Activated CD8-positive, alpha-beta T cell treated with anti-CD3 and anti-CD28 coated beads, Interleukin-2, amount 10 ng/mL, durations not matched to agents 7 days and 5 days (primary cell): Measurements from ENCODE around the gene TGIF2. TPM values are rescaled to one million over a fixed set of nuclear protein-coding genes. Genes with fewer than 3 reads are reported as not detected.
A peak's percentile ranks its signal among the peaks of the same experiment; 100 is the strongest.
"Not testable (repeated sequence)": the region's sequence is repeated elsewhere in the genome, so short reads cannot be mapped to it uniquely, and the experiment has no call there.

ENCODE experiments used
- ATAC-seq: fragments of 150-1000 bp; cut with Tn5 transposase; one replicate; pipeline ENCODE4 v1.10.0; 2021; ENCODE audit warnings: moderate library complexity
- CTCF ChIA-PET: fragments of 350-600 bp; sonication (Branson Sonifier 250); formaldehyde crosslinking; loops from one replicate; lab custom pipeline; 2021; ENCODE audit warnings: antibody characterized with exemption; lab: Charles Lee
- POLR2A ChIA-PET: fragments of 350-600 bp; sonication (Branson Sonifier 250); formaldehyde crosslinking; loops from one replicate; lab custom pipeline; 2021; ENCODE audit warnings: antibody characterized with exemption; lab: Charles Lee
- DNase-seq: peaks from one replicate; pipeline ENCODE4 v3.0.0-alpha.2; 2020
- H3K27ac Mint-ChIP-seq: one replicate; pipeline ENCODE4 v1.8.0; 2021; ENCODE audit warnings: mild to moderate bottlenecking, mixed read lengths
- H3K27me3 Mint-ChIP-seq: one replicate; pipeline ENCODE4 v1.8.0; 2021; ENCODE audit warnings: low read depth, mixed read lengths
- H3K36me3 Mint-ChIP-seq: one replicate; pipeline ENCODE4 v1.8.0; 2021; ENCODE audit warnings: low read depth, mixed read lengths
- H3K4me1 Mint-ChIP-seq: one replicate; pipeline ENCODE4 v1.8.0; 2021; ENCODE audit warnings: low read depth, mixed read lengths
- H3K4me3 Mint-ChIP-seq: one replicate; pipeline ENCODE4 v1.8.0; 2021; ENCODE audit warnings: mild to moderate bottlenecking, mixed read lengths
- H3K9me3 Mint-ChIP-seq: one replicate; pipeline ENCODE4 v1.8.0; 2022; ENCODE audit warnings: mixed read lengths; ENCODE audit not compliant: insufficient read depth
- total RNA-seq, 2 experiments: library from RNA; stranded (reverse); gene quantifications; one replicate each; pipeline ENCODE4 v1.2.3, GENCODE V29; 2021

Gene TGIF2
- total RNA-seq, 2 experiments from 2014 or later = 29.2 to 32.9 TPM

DNA sequence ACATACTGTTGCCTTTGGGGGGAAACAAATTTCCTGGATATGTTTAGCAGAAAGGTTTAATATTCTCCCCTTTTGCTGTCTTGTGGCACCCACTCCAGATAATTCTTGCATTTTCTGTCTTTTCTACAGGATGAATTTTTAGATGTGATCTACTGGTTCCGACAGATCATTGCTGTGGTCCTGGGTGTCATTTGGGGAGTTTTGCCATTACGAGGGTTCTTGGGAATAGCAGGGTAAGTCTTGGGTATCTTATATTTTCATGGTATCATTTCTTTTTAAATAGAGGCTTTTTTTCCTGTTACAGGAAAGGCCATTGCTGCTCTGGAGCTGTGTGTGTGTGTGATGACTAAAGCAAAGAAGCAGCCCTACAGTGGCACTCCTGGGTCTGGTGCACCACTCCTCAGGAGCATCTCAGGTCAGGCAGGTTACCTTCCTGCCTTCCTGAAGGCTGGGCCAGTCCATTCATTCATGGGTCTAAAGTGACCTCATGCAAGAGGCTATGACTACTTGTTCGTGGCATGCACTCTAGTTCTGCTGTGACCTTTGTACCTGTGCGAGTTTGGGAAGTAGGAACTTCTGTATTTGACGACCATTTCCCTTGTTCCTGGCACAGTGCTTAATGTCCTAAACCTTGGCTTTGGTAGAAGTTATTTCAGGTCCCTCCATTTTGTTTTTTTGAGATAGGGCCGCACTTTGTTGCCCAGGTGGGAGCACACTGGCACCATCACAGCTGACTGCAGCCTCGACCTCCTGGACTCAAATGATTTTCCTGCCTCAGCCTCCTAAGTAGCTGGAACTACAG is 34.4 kb downstream of the TGIF2 start:
- ChIA-PET POLR2A (no interaction called here), CTCF (interaction anchor here (2.0 kb wide), 2 partner anchors 102 to 121 kb away, joined by 6 to 7 read pairs; no protein-coding TSS in a partner anchor)
- DNase-seq (no peak), ATAC-seq (no peak)
- Mint-ChIP-seq H3K4me1 (peaks cover 34% of the 10 kb centered on the region), H3K9me3 (no peaks in the 10 kb centered on the region), H3K4me3 (peak overlapping the region; percentile 98), H3K36me3 (peaks cover 64% of the 10 kb centered on the region), H3K27me3 (no peaks in the 10 kb centered on the region), H3K27ac (peak overlapping the region; percentile 98)

DNA sequence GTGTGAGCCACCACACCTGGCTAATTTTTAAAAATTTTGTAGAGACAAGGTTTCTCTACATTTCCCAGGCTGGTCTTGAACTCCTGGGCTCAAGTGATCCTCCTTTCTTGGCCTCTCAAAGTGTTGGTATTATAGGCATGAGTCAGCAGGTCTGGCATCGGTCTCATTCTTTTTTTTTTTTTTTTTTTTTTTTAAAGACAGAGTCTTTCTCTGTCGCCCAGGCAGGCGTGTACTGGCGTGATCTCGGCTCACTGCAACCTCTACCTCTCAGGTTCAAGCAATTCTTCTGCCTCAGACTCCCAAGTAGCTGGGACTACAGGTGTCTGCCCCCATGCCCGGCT is 35.0 kb downstream of the TGIF2 start:
- Mint-ChIP-seq H3K36me3 (peaks cover 69% of the 10 kb centered on the region), H3K4me1 (peaks cover 39% of the 10 kb centered on the region)
- not testable (repeated sequence) for H3K4me3 Mint-ChIP-seq, DNase-seq, ATAC-seq, H3K27me3 Mint-ChIP-seq, H3K27ac Mint-ChIP-seq, H3K9me3 Mint-ChIP-seq
- ChIA-PET POLR2A (interaction anchor here (0.6 kb wide), 1 partner anchor 80 kb away, joined by 4 read pairs; no protein-coding TSS in a partner anchor), CTCF (interaction anchor here (1.8 to 2.1 kb wide), 3 partner anchors 121 to 200 kb away, joined by 4 to 8 read pairs (median 7); partner anchors contain the start of gene DSN1)

DNA sequence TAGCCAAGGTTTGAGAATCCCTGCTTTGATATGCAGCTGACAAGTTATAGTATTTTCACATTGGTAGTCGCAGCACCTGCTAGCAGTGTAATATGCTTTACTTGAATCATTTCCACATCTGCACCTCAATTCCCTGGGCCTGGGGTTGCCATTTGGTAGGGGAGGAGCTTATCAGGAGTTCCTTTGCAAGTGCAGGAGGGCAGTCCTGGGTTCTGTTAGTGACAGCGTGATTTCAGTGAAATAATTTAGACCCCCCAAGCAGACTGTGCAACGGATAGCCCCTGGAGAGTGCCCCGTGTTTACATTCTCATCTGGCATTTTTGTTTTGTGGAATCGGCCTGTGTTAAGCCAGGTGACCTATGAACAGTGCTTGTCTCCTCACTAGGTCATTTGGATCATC is 38.2 kb downstream of the TGIF2 start:
- no peaks in the 10 kb centered on the region for H3K9me3 Mint-ChIP-seq
- peaks cover 45% of the 10 kb centered on the region for H3K4me1 Mint-ChIP-seq
- no peaks in the 10 kb centered on the region for H3K27me3 Mint-ChIP-seq
- peaks cover 87% of the 10 kb centered on the region for H3K36me3 Mint-ChIP-seq
- peak overlapping the region; percentile 63 for H3K27ac Mint-ChIP-seq
- H3K4me3 Mint-ChIP-seq = no peak overlapping the region
- DNase-seq (no peak), ATAC-seq (no peak)
- CTCF ChIA-PET = interaction anchor here (1.3 to 3.6 kb wide), 9 partner anchors 18 to 277 kb away, joined by 3 to 43 read pairs (median 5); partner anchors contain the start of gene SLA2
- POLR2A ChIA-PET = interaction anchor here (1.1 to 2.3 kb wide), 3 partner anchors 14 to 34 kb away, joined by 3 to 10 read pairs (median 7); no protein-coding TSS in a partner anchor

DNA sequence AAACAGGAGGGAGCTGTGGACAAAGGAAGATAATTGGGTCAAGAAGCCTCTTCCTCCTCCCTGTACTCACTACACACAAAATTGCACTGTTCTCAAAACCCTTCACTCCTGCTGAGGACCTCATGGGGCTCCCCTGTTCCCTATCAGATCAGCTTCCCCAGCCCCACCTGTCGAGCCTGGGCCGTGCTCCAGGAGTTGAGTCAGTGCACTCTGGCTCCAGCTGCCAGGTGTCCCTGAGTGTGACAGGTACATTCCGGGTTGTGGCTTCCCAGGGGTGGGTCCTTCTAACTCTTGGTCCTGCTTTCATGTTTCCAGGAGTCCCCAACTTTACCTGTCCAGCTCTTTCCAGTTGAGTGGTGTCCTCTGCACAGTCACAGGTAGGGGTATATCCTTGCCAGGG is 40.6 kb downstream of the TGIF2 start:
- CTCF ChIA-PET = interaction anchor here (1.0 to 3.6 kb wide), 7 partner anchors 9 to 132 kb away, joined by 3 to 43 read pairs (median 4); partner anchors contain the start of genes NDRG3 and SLA2
- Mint-ChIP-seq H3K27me3 (no peaks in the 10 kb centered on the region), H3K4me1 (peaks cover 27% of the 10 kb centered on the region), H3K9me3 (no peaks in the 10 kb centered on the region), H3K4me3 (no peak overlapping the region), H3K27ac (peak overlapping the region; percentile 52), H3K36me3 (peaks cover 73% of the 10 kb centered on the region)
- POLR2A ChIA-PET = no interaction called here
- DNase-seq (no peak), ATAC-seq (no peak)

DNA sequence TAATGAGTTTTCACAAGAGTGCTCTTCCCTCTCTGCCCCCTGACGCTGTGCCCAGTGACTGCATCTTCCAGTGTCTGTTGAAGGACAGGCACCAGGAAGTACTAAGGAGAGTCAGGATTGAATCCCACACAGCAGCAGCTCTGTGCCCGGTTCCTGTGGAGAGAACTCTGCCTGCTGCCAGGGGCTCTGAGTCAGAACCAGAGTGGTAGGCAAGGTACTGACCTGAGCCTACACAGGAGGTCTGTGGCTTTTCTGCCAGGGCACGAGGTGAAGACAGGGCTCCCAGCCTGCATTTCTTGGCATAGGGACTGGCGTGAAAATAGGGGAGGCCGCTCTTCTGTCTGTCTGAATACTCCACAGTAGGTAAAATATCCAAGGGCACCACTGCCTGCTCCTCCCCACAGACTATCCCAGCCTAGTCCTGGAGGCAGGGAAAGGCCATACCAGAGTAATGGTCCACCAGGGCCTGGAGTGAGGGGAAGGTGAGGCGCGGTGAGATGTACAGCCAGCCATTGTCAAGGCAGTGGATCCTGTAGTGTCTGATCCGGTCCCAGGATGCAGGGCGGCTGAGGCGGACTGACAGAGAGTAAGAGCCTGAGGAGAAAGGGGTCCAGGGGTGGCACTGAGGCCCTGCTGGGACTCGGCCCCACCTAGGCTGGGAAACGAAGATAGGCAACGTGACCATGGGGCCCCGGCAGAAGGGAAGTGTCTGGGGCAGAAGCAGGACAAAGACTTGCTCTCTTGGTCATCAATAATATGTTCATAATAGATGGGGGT is 41.6 kb downstream of the TGIF2 start:
- no peaks in the 10 kb centered on the region for H3K9me3 Mint-ChIP-seq
- peaks cover 27% of the 10 kb centered on the region for H3K4me1 Mint-ChIP-seq
- peak overlapping the region; percentile 57 for H3K27ac Mint-ChIP-seq
- DNase-seq (no peak), ATAC-seq (no peak)
- no peaks in the 10 kb centered on the region for H3K27me3 Mint-ChIP-seq
- CTCF ChIA-PET = interaction anchor here (1.0 to 3.6 kb wide), 4 partner anchors 10 to 30 kb away, joined by 3 to 43 read pairs (median 3); partner anchors contain the start of gene SLA2
- H3K36me3 Mint-ChIP-seq = peaks cover 65% of the 10 kb centered on the region
- POLR2A ChIA-PET = interaction anchor here (0.5 to 0.6 kb wide), 2 partner anchors 131 to 1728 kb away, joined by 3 read pairs; no protein-coding TSS in a partner anchor
- H3K4me3 Mint-ChIP-seq = no peak overlapping the region

DNA sequence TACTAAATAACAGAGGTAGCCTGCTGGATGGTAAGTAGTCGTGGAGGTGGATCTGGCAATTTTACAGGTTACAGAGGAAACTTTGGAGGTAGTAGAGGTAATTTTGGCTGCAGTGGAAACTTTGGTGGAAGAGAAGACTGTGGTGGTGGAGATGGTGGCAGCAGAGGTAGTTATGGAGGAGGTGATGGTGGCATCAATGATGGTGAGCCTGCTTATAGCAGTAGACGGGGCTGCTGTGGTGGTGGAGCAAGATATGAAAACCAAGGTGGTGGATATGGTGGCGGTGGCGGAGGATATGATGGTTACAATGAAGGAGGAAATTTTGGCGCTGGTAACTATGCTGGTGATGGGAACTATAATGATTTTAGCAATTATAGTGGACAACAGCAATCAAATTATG is 47.5 kb downstream of the TGIF2 start:
- Mint-ChIP-seq H3K27me3 (no peaks in the 10 kb centered on the region), H3K4me3 (no peak overlapping the region), H3K4me1 (peaks cover 29% of the 10 kb centered on the region), H3K36me3 (peaks cover 51% of the 10 kb centered on the region), H3K9me3 (no peaks in the 10 kb centered on the region), H3K27ac (peak overlapping the region; percentile 55)
- CTCF ChIA-PET = no interaction called here
- ATAC-seq = no peak
- DNase-seq = no peak
- POLR2A ChIA-PET = no interaction called here

DNA sequence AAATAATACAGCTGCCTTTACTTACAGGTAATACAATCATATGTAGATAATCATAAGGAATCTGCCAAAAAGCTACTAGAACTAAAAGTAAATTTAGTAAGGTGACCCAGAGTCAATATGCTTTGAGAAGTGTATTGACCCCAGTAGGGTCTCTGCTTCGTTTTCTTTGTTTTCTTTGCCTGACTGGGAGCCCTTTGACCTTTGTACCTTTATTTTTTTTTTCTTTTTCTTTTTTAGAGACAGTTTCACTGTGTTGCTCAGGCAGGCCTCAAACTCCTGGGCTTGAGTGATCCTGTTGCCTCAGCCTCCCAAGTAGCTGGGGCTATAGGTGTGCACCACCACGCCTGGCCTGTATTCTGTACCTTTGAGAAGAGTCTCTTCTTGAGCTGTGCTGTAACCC is 50.0 kb downstream of the TGIF2 start:
- Mint-ChIP-seq H3K36me3 (peaks cover 65% of the 10 kb centered on the region), H3K4me3 (no peak overlapping the region)

DNA sequence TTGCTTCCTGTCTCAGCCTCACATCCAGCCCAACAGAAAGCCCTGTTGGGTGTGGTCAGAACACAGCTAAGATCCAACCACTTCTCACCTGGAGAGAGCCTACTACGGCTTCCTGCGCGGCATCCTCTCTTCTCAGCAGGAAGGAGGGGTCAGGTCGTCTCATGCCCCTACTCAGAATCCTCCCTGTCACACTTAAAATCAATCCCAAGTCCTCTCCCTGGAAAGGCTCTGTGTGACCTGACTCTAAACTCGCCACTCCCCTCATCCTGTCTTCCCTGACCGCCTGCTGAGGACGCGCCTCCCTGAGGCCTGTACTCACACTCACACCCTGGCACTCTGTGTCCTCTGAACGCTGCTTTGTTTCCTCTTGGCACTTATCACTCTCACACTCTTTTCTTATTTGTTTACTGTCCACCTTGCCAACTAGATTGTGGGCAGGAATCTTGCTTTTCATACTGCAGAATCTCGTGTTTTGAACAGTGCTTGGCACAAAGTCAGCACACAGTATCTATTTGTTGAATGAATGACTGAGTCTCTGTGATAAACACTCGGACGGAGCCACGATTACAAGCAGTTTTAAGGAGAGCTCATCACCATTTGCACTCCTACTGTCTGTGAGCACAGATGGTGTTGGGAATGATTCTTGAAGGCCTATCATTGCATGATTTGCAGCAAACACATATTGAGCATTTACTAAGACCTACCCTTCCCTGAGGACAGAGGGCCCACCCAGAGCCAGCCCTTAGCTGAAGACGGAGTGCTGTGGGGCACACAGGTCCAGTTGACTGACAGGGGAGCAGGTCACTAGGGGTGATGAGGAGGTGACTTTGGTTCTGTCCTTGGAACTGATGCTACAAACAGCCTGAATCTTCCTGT is 50.9 kb downstream of the TGIF2 start:
- no peak overlapping the region for H3K4me3 Mint-ChIP-seq

More for the DNA sequence above, 50.0 kb downstream of the TGIF2 start:
- peaks cover 38% of the 10 kb centered on the region for H3K4me1 Mint-ChIP-seq
- H3K27ac Mint-ChIP-seq = peak overlapping the region; percentile 66
- H3K9me3 Mint-ChIP-seq = no peaks in the 10 kb centered on the region
- no peak for DNase-seq
- H3K27me3 Mint-ChIP-seq = no peaks in the 10 kb centered on the region
- POLR2A ChIA-PET = interaction anchor here (0.6 to 1.6 kb wide), 3 partner anchors 10 to 538 kb away, joined by 3 to 6 read pairs (median 6); no protein-coding TSS in a partner anchor
- no peak for ATAC-seq
- CTCF ChIA-PET = interaction anchor here (0.6 to 1.6 kb wide), 3 partner anchors 11 to 22 kb away, joined by 3 to 4 read pairs (median 3); partner anchors contain the start of gene RAB5IF

DNA sequence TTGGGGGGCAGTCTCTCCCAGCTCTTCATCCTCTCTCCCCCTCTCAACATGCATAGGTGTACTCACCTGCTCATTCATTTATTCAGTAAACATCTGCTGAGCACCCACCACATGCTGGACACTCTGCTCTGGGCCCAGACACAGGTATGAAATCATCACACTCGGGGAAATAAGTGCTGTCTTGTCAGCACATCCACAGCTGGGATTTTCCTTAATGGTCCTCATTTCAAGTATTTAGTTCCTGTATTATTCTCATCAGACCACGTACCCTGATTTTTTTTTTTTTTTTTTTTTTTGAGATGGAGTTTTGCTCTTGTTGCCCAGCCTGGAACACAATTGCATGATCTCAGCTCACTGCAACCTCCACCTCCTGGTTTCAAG is 51.5 kb downstream of the TGIF2 start:
- DNase-seq (no peak), ATAC-seq (no peak)
- ChIA-PET POLR2A (interaction anchor here (1.0 to 2.7 kb wide), 3 partner anchors 13 to 21 kb away, joined by 3 to 10 read pairs (median 3); partner anchors contain the start of gene SLA2), CTCF (interaction anchor here (0.6 to 0.7 kb wide), 2 partner anchors 261 to 262 kb away, joined by 3 read pairs; no protein-coding TSS in a partner anchor)
- Mint-ChIP-seq H3K27ac (peak overlapping the region; percentile 66), H3K4me3 (no peak overlapping the region), H3K4me1 (peaks cover 53% of the 10 kb centered on the region), H3K27me3 (no peaks in the 10 kb centered on the region), H3K36me3 (peaks cover 68% of the 10 kb centered on the region), H3K9me3 (no peaks in the 10 kb centered on the region)

More for the DNA sequence above, 50.9 kb downstream of the TGIF2 start:
- peak overlapping the region; percentile 66 for H3K27ac Mint-ChIP-seq
- no peak for DNase-seq
- peaks cover 65% of the 10 kb centered on the region for H3K36me3 Mint-ChIP-seq
- H3K9me3 Mint-ChIP-seq = no peaks in the 10 kb centered on the region
- H3K4me1 Mint-ChIP-seq = peaks cover 47% of the 10 kb centered on the region
- no peak for ATAC-seq
- ChIA-PET POLR2A (interaction anchor here (1.0 to 2.7 kb wide), 4 partner anchors 12 to 22 kb away, joined by 3 to 10 read pairs (median 4); partner anchors contain the start of gene SLA2), CTCF (interaction anchor here (0.6 to 1.6 kb wide), 3 partner anchors 18 to 261 kb away, joined by 3 read pairs; partner anchors contain the start of gene RAB5IF)
- no peaks in the 10 kb centered on the region for H3K27me3 Mint-ChIP-seq

DNA sequence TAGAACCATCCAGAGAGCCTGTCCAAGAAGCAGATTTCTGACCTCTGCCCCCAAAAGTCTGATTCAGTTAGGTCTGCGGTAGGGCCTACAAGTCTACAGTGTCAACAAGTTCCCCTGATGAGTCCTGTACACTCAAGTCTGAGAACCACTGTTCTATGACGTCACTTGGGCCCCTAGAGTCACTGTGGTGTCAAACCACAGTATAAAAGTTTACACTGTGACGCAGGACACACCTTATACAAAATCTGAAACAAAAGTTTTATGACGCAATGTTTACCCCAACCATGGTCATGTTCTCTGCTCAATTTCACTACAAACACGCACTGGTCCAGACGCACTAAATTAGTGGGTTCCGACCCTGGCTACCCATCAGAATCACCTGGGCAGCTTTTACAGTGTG is 54.7 kb downstream of the TGIF2 start:
- ChIA-PET CTCF (interaction anchor here (1.2 to 1.4 kb wide), 2 partner anchors 14 to 39 kb away, joined by 3 to 4 read pairs; no protein-coding TSS in a partner anchor), POLR2A (interaction anchor here (0.7 to 4.9 kb wide), 2 partner anchors 17 to 40 kb away, joined by 3 to 34 read pairs; partner anchors contain the start of gene SLA2)
- peaks cover 72% of the 10 kb centered on the region for H3K4me1 Mint-ChIP-seq
- peak overlapping the region; percentile 73 for H3K27ac Mint-ChIP-seq
- DNase-seq (no peak), ATAC-seq (no peak)
- peaks cover 82% of the 10 kb centered on the region for H3K36me3 Mint-ChIP-seq
- no peaks in the 10 kb centered on the region for H3K9me3 Mint-ChIP-seq
- H3K4me3 Mint-ChIP-seq = no peak overlapping the region
- H3K27me3 Mint-ChIP-seq = no peaks in the 10 kb centered on the region
